ENCODE measurements around the gene RASGRF1. TPM values are rescaled to one million over a fixed set of nuclear protein-coding genes. Genes with fewer than 3 reads are reported as not detected.

RASGRF1 gene
- total RNA-seq, 1 donor from 2014 or later, result 11.4 TPM

DNA sequence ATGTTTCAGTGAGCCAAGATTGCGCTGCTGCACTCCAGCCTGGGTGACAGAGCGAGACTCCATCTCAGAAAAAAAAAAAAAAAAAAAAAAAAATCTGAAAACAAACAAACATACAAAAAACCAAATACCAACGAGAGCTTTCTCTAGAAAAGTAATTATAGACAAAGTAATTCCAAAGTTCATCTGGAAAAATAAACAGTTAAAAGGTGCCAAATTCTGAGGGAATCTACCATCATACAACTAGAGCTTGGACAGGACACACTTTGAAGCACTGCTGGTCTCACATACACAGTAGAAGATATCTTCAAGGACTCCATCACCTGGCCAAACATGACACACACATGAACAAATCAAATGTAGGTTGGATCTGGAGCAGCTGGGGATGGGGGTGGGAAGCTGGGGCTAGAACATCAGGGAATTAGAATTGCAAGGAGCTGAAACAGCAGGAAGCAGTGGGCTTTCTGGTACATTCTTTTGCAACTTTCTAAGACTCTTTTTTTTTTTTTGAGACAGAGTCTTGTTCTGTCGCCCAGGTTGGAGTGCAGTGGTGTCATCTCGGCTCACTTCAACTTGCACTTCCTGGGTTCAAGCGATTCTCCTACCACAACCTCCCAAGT, 104.6 kb downstream of the RASGRF1 start:
- peaks cover 14% of the 10 kb centered on the region for H3K4me1 Mint-ChIP-seq
- intact Hi-C loops (cut with micrococcal nuclease), result no loop called here
- ChIA-PET POLR2A (interaction anchor here (0.6 to 0.7 kb wide), 3 partner anchors 20 to 112 kb away, joined by 3 to 11 read pairs (median 3); no protein-coding TSS in a partner anchor), CTCF (no interaction called here)
- H3K9me3 Mint-ChIP-seq, result no peaks in the 10 kb centered on the region
- no peak overlapping the region for H3K27ac Mint-ChIP-seq
- TF ChIP-seq CTCF (IDR thresholded peaks at IDR 0.05), result no peak
- peaks cover 2% of the 10 kb centered on the region for H3K36me3 Mint-ChIP-seq (ENCODE audit: low read depth)
- H3K4me3 Mint-ChIP-seq, result no peak overlapping the region
- ATAC-seq (ENCODE audit: low read depth) (no peak), DNase-seq (no peak)
- no peaks in the 10 kb centered on the region for H3K27me3 Mint-ChIP-seq

GRCh38 chr15:78984041-78984440, 106.5 kb downstream of the RASGRF1 start:
- no peaks in the 10 kb centered on the region for H3K36me3 Mint-ChIP-seq (ENCODE audit: low read depth)
- H3K9me3 Mint-ChIP-seq, result no peaks in the 10 kb centered on the region
- intact Hi-C loops (cut with micrococcal nuclease), result no loop called here
- H3K4me3 Mint-ChIP-seq, result no peak overlapping the region
- no peaks in the 10 kb centered on the region for H3K27me3 Mint-ChIP-seq
- TF ChIP-seq CTCF (IDR thresholded peaks at IDR 0.05), result no peak
- CTCF ChIA-PET, result no interaction called here
- H3K27ac Mint-ChIP-seq, result no peak overlapping the region
- H3K4me1 Mint-ChIP-seq, result peaks cover 29% of the 10 kb centered on the region
- DNase-seq, result no peak
- ATAC-seq (ENCODE audit: low read depth), result no peak
- POLR2A ChIA-PET, result no interaction called here

GRCh38 chr15:78983146-78983918, 107.2 kb downstream of the RASGRF1 start:
- H3K27me3 Mint-ChIP-seq, result no peaks in the 10 kb centered on the region
- ATAC-seq (ENCODE audit: low read depth), result no peak
- intact Hi-C loops (cut with micrococcal nuclease), result no loop called here
- no peak for TF ChIP-seq CTCF (IDR thresholded peaks at IDR 0.05)
- no peaks in the 10 kb centered on the region for H3K9me3 Mint-ChIP-seq
- POLR2A ChIA-PET, result interaction anchor here (0.5 kb wide), 1 partner anchor 110 kb away, joined by 3 read pairs; no protein-coding TSS in a partner anchor
- CTCF ChIA-PET, result interaction anchor here (2.0 kb wide), 1 partner anchor 42 kb away, joined by 6 read pairs; no protein-coding TSS in a partner anchor
- no peak overlapping the region for H3K27ac Mint-ChIP-seq
- no peak overlapping the region for H3K4me3 Mint-ChIP-seq
- H3K36me3 Mint-ChIP-seq (ENCODE audit: low read depth), result no peaks in the 10 kb centered on the region
- no peak for DNase-seq
- peaks cover 30% of the 10 kb centered on the region for H3K4me1 Mint-ChIP-seq

DNA sequence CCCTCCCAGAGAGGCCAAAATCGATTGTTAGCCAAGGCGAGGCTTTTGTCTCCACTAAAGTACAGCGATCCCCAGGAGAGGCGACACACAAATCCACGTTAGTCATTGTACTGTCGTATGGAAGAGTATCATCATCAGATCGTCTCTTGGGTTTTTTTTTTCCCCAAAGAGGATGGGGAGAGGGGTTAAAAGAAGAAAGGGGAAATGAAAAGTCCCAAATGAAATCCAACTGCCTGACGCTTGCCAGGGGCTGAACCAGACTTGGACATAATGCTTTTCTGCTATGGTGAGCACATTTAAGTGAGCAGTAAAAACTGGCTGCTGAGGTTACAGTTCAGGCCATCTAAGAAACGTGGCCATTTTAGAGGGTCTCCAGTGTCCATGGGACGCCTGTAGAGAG, 107.8 kb downstream of the RASGRF1 start:
- no peak for TF ChIP-seq CTCF (IDR thresholded peaks at IDR 0.05)
- Mint-ChIP-seq H3K27me3 (no peaks in the 10 kb centered on the region), H3K4me1 (peaks cover 30% of the 10 kb centered on the region), H3K36me3 (ENCODE audit: low read depth) (no peaks in the 10 kb centered on the region), H3K4me3 (no peak overlapping the region), H3K27ac (no peak overlapping the region), H3K9me3 (no peaks in the 10 kb centered on the region)
- no peak for ATAC-seq (ENCODE audit: low read depth)
- intact Hi-C loops (cut with micrococcal nuclease), result no loop called here
- no peak for DNase-seq
- POLR2A ChIA-PET, result interaction anchor here (0.5 to 1.3 kb wide), 2 partner anchors 38 to 109 kb away, joined by 3 read pairs; partner anchors contain the start of gene CTSH
- CTCF ChIA-PET, result interaction anchor here (2.0 kb wide), 1 partner anchor 42 kb away, joined by 6 read pairs; no protein-coding TSS in a partner anchor

All from activated B cell treated with CpG ODN at 0.5 μM for 24 hours (primary cell).